PFSK-1 (cell line): Measurements from ENCODE around the gene USP50.

Experiments
- FOXP2 ChIP-seq: optimal IDR thresholded peaks from 2 replicates; pipeline ENCODE3; 2011; ENCODE audit warnings: borderline replicate concordance, control low read depth, inconsistent platforms; ENCODE audit not compliant: insufficient read depth; ENCODE audit errors: extremely low read length, extremely low read depth
- POLR2AphosphoS5 ChIP-seq: IDR thresholded peaks from 2 replicates; pipeline ENCODE4 v1.6.1; 2012; ENCODE audit warnings: low read depth, mild to moderate bottlenecking, control low read depth, low read length, moderate library complexity
- REST ChIP-seq, 2 experiments: IDR thresholded peaks; 2 replicates each; pipeline versions ENCODE4 v1.6.1 to v1.8.0; 2011 to 2012; ENCODE audit warnings: low read depth in 2 of 2, low read length in 2 of 2, control low read depth in 1 of 2, inconsistent platforms in 1 of 2, mild to moderate bottlenecking in 1 of 2, moderate library complexity in 1 of 2; ENCODE audit not compliant: insufficient read depth in 1 of 2
- SIN3A ChIP-seq: IDR thresholded peaks from 2 replicates; pipeline ENCODE4 v1.6.1; 2012; ENCODE audit warnings: mild to moderate bottlenecking, low read length, moderate library complexity, borderline replicate concordance; ENCODE audit not compliant: insufficient read depth

- TF ChIP-seq SIN3A: no peak
- TF ChIP-seq FOXP2: no peak
- no peak for TF ChIP-seq POLR2AphosphoS5
- no peak for TF ChIP-seq REST (IDR thresholded peaks at IDR 0.05; ENCODE audit: insufficient read depth in 1 of 2, low read depth in 2 of 2, low read length in 2 of 2)
Observed at GRCh38 chr15:50549326-50549725, 2.9 kb upstream of the USP50 start.
